ENCODE data around the gene UFC1. TPM values are rescaled to one million over a fixed set of nuclear protein-coding genes. Genes with fewer than 3 reads are reported as not detected.

Gene UFC1
- total and polyA plus RNA-seq, 2 of the 13 experiments (the other 11 are each of a cell fraction or from before 2014, with no cell fraction given): 72.8 to 85.2 TPM

DNA sequence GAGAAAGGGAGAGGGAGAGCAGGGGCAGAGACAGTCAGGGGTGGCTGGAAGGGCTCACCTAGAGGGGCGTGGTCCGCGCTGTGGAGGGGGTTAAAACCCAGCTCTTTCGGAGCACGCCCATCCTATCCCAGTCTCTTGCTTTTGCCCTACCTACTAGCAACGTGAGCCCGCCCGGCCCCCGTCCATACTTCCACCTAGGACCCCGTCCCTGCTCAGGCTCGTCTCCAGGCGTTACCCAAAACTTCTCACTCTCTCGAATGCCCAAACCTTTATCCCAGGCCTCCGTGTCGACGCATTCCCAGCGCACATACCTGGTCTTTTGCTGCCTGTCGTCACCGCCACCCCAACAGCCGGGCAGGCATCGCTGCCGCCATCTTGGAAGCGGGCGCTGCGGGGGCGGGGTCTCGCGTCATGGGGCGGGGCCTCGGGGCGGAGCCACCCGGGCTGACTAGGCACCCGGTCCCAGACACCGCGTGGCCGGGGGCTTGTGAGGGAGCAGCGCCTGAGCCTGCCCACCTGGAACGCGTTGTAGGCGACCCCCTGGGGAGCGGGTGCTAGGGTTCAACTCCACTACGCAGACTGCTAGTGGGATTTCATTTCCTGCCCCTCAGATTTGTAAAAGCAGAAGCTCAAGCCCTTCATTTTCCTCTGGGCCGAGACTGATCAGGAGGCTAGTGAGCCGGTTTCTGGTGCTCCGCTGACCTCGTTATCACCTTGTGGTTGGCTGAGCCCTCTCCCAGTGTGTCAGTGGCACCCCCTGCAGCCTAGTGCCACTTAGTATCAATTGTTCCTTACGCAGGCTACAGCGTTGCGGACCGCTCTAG lies 23.5 kb downstream of the UFC1 start, which contains the start of gene B4GALT3 (continued):
- TF ChIP-seq ZNF407 (CRISPR knock-in tag; IDR thresholded peaks at IDR 0.05; ENCODE audit: not compliant biosample characterization): peak; percentile 84
- 0 out of 2 replicates have a peak, but pooled peaks have one; percentile 54 for TF ChIP-seq ZNF414 (CRISPR knock-in tag; IDR thresholded peaks at IDR 0.05)
- no peak for TF ChIP-seq ZNF775 (CRISPR knock-in tag; IDR thresholded peaks at IDR 0.05; ENCODE audit: borderline replicate concordance)
- TF ChIP-seq HDAC2 (CRISPR knock-in tag; IDR thresholded peaks at IDR 0.05): peak; percentile 69; the same call in 1 of the 2 replicates
- TF ChIP-seq, protein P1, sequence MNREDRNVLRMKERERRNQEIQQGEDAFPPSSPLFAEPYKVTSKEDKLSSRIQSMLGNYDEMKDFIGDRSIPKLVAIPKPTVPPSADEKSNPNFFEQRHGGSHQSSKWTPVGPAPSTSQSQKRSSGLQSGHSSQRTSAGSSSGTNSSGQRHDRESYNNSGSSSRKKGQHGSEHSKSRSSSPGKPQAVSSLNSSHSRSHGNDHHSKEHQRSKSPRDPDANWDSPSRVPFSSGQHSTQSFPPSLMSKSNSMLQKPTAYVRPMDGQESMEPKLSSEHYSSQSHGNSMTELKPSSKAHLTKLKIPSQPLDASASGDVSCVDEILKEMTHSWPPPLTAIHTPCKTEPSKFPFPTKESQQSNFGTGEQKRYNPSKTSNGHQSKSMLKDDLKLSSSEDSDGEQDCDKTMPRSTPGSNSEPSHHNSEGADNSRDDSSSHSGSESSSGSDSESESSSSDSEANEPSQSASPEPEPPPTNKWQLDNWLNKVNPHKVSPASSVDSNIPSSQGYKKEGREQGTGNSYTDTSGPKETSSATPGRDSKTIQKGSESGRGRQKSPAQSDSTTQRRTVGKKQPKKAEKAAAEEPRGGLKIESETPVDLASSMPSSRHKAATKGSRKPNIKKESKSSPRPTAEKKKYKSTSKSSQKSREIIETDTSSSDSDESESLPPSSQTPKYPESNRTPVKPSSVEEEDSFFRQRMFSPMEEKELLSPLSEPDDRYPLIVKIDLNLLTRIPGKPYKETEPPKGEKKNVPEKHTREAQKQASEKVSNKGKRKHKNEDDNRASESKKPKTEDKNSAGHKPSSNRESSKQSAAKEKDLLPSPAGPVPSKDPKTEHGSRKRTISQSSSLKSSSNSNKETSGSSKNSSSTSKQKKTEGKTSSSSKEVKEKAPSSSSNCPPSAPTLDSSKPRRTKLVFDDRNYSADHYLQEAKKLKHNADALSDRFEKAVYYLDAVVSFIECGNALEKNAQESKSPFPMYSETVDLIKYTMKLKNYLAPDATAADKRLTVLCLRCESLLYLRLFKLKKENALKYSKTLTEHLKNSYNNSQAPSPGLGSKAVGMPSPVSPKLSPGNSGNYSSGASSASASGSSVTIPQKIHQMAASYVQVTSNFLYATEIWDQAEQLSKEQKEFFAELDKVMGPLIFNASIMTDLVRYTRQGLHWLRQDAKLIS (CRISPR knock-in tag; IDR thresholded peaks at IDR 0.05): no peak
- TF ChIP-seq ZHX1 (CRISPR knock-in tag; IDR thresholded peaks at IDR 0.05; ENCODE audit: low read depth): peak; percentile 95
- no peak for TF ChIP-seq ZKSCAN8 (CRISPR knock-in tag; IDR thresholded peaks at IDR 0.05; ENCODE audit: borderline replicate concordance)
- no peak for TF ChIP-seq FOXA1 (IDR thresholded peaks at IDR 0.05)
- no peak for TF ChIP-seq FOXA1 (CRISPR knock-in tag; IDR thresholded peaks at IDR 0.05)
- peak; percentile 72; the same call in 1 of the 2 replicates for TF ChIP-seq KLF9 (CRISPR knock-in tag; IDR thresholded peaks at IDR 0.05; ENCODE audit: low read depth)

All from HepG2 (cell line).